ENCODE measurements around the gene UBE3B.

UBE3B gene

GRCh38 chr12:109573914-109574244 is 96.4 kb downstream of the UBE3B start:
- no peak for DNase-seq (ENCODE audit: low spot score)

- DNase-seq (ENCODE audit: low spot score): no peak
These were observed 98.2 kb downstream of the UBE3B start for GRCh38 chr12:109575683-109576082.

- DNase-seq (ENCODE audit: low spot score): no peak
These were observed 99.9 kb downstream of the UBE3B start for GRCh38 chr12:109577311-109577710.

- DNase-seq (ENCODE audit: low spot score): no peak
These were observed 101.0 kb downstream of the UBE3B start for GRCh38 chr12:109578330-109578927.

- DNase-seq (ENCODE audit: low spot score): no peak
These were observed 102.2 kb downstream of the UBE3B start for GRCh38 chr12:109579639-109580038.

- DNase-seq (ENCODE audit: low spot score): no peak
These were observed 102.8 kb downstream of the UBE3B start for GRCh38 chr12:109580272-109580671.

- DNase-seq (ENCODE audit: low spot score): no peak
These were observed 103.4 kb downstream of the UBE3B start for GRCh38 chr12:109580684-109581333.

- no peak for DNase-seq (ENCODE audit: low spot score)
These were observed 103.9 kb downstream of the UBE3B start for GRCh38 chr12:109581334-109581691.

- DNase-seq (ENCODE audit: low spot score): peak; percentile 30
These were observed 104.4 kb downstream of the UBE3B start for GRCh38 chr12:109581856-109582255.

- no peak for DNase-seq (ENCODE audit: low spot score)
These were observed 105.2 kb downstream of the UBE3B start for GRCh38 chr12:109582636-109583035.

GRCh38 chr12:109583733-109584132 is 106.3 kb downstream of the UBE3B start:
- DNase-seq (ENCODE audit: low spot score): no peak

Measured in AG08395 (cell line).